Effector CD4-positive, alpha-beta T cell (primary cell): ENCODE measurements around the gene CCHCR1.

Experiments used
- DNase-seq: peaks from one replicate; pipeline ENCODE4 v3.0.0-alpha.2; 2020

CCHCR1 gene

DNA sequence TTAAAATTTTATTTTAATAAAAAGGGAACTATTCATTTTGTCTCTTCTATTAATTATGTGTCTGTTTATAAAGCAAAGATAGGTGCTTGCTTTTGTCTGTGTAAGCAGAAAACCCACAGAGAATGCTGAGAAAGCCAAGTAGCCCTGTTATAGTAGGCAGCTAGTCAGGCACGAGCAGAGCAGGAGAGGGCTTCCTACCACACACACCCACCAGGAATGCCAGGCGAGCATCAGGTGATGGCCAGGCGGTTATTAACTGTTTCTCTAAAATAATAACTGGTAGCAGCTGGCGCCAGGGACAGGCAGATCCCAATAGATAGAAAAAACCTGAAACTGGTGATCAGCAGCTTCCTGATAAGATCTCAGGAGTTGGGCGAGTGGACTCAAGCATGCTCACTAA, 60.9 kb downstream of the CCHCR1 start:
- no peak for DNase-seq

DNA sequence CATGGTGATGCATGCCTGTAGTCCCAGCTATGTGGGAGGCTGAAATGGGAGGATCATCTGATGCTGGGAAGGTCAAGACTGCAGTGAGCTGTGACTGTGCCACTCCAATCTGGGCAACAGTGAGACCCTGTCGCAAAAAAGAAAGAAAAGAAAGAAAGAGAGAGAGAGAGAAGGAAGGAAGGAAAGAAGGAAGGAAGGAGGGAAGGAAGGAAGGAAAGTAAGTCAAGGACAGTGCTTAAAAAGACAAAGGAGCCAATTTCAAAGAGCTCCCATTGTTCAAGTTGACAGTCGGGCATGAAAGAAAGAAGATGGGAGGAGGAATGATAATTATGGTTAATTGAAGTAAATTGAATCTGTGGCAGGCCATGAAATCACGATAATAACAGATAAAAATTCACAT, 61.4 kb downstream of the CCHCR1 start:
- DNase-seq, result no peak

DNA sequence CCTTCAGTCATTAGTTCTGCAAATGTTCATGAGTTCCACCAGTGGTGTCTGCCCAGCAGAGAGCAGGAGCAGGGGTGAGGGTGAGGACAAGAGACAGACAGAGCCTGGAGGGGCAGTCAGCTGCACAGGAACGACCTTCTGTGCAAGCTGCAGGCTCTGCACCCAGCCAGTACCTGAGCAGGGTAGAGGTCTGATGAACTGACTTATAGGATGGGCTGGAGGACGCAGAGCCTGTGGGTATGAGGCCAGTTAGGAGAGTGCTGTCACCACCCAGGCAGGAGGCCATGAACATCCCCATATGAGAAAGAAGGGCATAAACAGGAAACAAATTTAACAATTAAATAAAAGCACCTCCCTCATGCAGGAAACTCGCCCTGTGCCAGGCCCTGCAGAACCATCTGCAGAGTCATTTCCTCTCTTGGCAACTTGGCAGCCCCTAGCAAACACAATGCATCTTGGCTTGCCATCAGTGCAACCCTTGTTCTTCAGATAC, 63.2 kb downstream of the CCHCR1 start:
- DNase-seq, result peak; percentile 16

DNA sequence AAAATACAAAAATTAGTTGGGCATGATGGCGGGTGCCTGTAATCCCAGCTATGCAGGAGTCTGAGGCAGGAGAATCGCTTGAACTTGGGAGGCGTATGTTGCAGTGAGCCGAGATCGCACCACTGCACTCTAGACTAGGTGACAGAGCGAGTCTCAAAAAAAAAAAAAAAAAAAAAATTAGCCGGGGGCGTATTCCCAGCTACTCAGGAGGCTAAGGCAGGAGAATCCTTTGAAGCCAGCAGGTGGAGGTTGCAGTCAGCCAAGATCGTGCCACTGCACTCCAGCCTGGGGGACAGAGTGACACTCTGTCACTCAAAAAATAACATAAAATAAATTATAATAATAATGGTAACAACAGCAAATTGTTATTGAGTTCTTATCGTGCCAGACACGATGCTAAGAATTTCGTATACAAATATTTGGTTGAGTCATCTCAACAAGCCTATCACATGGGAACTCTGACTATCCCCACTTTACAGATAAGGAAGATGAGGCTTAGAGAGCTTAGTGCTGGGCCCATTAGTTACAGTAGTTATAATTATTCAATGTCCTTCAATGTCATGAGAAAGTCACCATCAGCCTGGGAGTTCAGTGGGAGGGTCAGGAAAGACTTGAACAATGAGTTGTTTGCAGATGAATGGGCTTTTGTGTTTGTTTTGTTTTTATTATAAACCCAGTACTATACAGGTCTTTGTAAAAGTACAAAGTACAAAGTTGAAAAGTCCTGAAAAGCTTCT, 64.7 kb downstream of the CCHCR1 start:
- no peak for DNase-seq
